GM12874 (cell line): ENCODE measurements around the gene ATP4A.

Experiments used
- TF ChIP-seq, protein P1 (sequence below): IDR thresholded peaks from 2 replicates; pipeline ENCODE4 v1.5.1; 2011; ENCODE audit warnings: low read depth, mild to moderate bottlenecking, control low read depth, low read length, moderate library complexity; ENCODE audit not compliant: insufficient read depth

ATP4A gene

DNA sequence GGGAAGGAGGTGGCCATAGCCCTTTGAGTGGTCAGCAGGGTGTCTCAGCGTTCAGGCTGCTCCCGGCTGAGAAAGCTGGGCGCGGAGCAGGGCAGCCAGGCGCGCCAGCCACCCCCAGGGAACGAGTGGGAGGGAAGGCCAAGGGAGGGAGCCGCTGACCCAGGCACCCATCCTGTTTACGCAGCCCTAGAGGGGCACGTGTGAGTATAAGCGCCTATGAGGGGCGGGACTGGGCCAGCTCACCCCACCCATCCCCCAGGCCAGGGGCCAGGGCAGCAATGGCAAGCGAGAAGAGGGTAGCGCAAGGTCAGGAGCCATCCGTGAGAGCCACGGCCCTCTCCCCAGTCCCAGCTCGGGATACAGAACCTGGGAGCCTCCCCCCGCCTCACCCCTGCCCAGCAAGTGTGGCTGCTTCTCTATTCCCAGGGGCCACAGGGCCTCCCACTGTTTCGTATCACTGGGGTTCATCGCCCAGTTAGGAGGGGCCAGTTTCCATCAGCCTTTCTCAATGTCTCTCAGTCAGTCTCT is 49.1 kb downstream of the ATP4A start:
- TF ChIP-seq, protein P1, sequence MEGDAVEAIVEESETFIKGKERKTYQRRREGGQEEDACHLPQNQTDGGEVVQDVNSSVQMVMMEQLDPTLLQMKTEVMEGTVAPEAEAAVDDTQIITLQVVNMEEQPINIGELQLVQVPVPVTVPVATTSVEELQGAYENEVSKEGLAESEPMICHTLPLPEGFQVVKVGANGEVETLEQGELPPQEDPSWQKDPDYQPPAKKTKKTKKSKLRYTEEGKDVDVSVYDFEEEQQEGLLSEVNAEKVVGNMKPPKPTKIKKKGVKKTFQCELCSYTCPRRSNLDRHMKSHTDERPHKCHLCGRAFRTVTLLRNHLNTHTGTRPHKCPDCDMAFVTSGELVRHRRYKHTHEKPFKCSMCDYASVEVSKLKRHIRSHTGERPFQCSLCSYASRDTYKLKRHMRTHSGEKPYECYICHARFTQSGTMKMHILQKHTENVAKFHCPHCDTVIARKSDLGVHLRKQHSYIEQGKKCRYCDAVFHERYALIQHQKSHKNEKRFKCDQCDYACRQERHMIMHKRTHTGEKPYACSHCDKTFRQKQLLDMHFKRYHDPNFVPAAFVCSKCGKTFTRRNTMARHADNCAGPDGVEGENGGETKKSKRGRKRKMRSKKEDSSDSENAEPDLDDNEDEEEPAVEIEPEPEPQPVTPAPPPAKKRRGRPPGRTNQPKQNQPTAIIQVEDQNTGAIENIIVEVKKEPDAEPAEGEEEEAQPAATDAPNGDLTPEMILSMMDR, result no peak

- TF ChIP-seq, protein P1, result 0 out of 2 replicates have a peak, but pooled peaks have one; percentile 16
Observed at GRCh38 chr19:35513628-35514281, 49.7 kb downstream of the ATP4A start, which contains the start of gene DMKN. TSS of gene DMKN (minus strand) at chr19:35513649. CDS start at chr19:35513475, 174 bp downstream.

DNA sequence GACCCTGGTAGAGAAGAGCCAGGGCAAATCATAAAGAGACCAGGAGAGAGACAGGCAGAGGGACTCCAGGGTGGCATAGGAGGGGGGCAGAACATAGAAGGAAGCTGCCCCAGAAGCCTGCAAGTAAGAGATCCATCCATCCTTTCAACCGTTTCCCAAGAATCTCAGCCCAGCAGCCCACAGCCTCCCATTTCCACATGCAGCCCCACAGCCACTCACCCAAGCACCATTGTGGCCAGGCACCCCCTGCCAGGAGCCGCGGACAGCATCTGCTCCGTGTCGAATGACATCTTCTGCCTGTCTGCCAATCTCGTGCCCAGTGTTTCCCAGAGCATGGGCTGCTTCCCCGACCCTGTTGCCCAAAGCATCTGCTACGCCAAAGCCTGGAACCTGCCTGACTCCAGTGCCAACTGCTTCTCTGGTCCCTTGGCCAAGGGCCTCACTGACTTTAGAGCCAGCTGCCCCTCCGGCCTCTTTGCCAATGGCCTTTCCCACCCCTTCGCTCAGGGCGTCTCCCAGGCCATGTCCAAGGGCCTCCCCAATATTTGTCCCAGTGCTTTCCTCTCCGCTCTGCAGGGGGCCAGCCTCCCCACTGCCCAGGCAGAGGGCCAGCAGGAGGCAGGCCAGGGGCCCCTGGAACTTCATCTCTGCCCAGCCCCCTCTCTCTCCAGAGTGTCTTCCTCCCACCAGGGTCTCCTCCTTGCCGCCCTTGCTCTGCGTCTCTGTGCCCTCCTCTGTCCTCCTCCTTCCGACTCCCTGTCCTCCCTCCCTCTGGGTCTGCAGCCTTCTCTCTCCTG is 50.4 kb downstream of the ATP4A start:
- TF ChIP-seq, protein P1, result no peak

DNA sequence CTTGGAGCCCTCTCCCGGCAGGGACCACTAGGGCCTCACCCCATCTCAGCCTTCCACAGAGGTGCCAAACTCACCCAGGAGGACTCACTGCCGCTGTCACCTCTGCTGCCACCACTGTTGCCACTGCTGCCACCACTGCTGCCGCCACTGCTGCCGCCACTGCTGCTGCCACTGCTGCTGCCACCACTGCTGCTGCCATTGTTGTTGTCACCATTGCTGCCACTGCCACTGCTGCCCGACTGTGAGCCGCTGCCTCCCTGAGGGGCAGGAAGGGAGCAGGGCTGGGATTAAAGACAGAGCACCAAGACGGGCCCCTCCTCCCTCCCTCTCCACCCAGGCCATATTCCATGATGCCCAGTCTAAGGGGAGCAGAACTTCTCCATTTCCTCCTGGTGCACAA is 52.1 kb downstream of the ATP4A start:
- TF ChIP-seq, protein P1, result no peak

DNA sequence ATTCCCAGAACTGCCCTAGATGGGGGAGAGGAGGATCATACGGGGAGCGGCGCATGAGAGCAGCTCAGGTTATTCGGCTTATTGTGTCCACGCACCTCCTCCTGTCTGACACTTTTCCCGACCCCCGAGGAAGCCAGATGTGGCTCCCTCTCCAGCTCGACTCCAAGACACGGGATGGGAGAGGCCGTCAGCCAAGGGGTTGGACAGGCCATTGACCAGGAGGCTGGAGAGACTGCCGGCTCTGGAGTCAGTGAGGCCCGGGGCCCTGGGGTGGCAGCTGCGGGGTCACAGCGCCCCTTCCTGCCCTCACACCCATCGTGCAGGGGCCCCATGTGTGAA is 52.9 kb downstream of the ATP4A start:
- TF ChIP-seq, protein P1, result no peak

- TF ChIP-seq, protein P1, result peak; percentile 98
Observed at GRCh38 chr19:35509861-35510625, 53.4 kb downstream of the ATP4A start.
